ENCODE results near the gene RFX1. TPM values are rescaled to one million over a fixed set of nuclear protein-coding genes. Genes with fewer than 3 reads are reported as not detected.

The RFX1 gene
- total and polyA plus RNA-seq, 9 of the 15 experiments (the other 6 are each of a cell fraction or from before 2014, with no cell fraction given), result 0.14 to 19.3 (median 1.2) TPM

GRCh38 chr19:14005349-14006084, 603 bp downstream of the RFX1 start (continued):
- no peak for TF ChIP-seq CBX8 (IDR thresholded peaks at IDR 0.05; ENCODE audit: borderline replicate concordance, extremely low read depth, low read depth, low read length, poor library complexity, severe bottlenecking)
- no peak for TF ChIP-seq CREBBP (IDR thresholded peaks at IDR 0.05; ENCODE audit: low read depth, low read length)
- 0 out of 2 replicates have a peak, but pooled peaks have one; percentile 39 for TF ChIP-seq ETV5 (CRISPR knock-in tag; IDR thresholded peaks at IDR 0.05; ENCODE audit: low read depth)
- TF ChIP-seq ZNF655 (CRISPR knock-in tag; IDR thresholded peaks at IDR 0.05), result no peak
- no peak for TF ChIP-seq PPARD (CRISPR knock-in tag; IDR thresholded peaks at IDR 0.05)
- peak; percentile 100 for TF ChIP-seq CBX1 (IDR thresholded peaks at IDR 0.05; ENCODE audit: low read depth)
- peak; percentile 54 for TF ChIP-seq SMARCA4 (IDR thresholded peaks at IDR 0.05)
- TF ChIP-seq SRSF9 (IDR thresholded peaks at IDR 0.05; ENCODE audit: borderline replicate concordance, low read depth, low read length), result no peak
- TF ChIP-seq GTF2A2 (tag; IDR thresholded peaks at IDR 0.05), result peak; percentile 92
- no peak for TF ChIP-seq MBD1 (CRISPR knock-in tag; IDR thresholded peaks at IDR 0.05)
